ENCODE results near the gene EML3.
"Not testable (repeated sequence)": the region's sequence is repeated elsewhere in the genome, so short reads cannot be mapped to it uniquely, and the experiment has no call there.

EML3 gene

GRCh38 chr11:62616957-62617356, 4.4 kb upstream of the EML3 start:
- not testable (repeated sequence) for DNase-seq (ENCODE audit: low spot score)

GRCh38 chr11:62615521-62615920, 2.9 kb upstream of the EML3 start:
- DNase-seq (ENCODE audit: low spot score): no peak

GRCh38 chr11:62614275-62614674, 1.7 kb upstream of the EML3 start:
- DNase-seq (ENCODE audit: low spot score): no peak

GRCh38 chr11:62613291-62613778, 760 bp upstream of the EML3 start:
- DNase-seq (ENCODE audit: low spot score): no peak

- DNase-seq (ENCODE audit: low spot score): peak; percentile 79
These were observed 740 bp downstream of the EML3 start for GRCh38 chr11:62611705-62612365.

GRCh38 chr11:62610814-62611704, 1.5 kb downstream of the EML3 start:
- no peak for DNase-seq (ENCODE audit: low spot score)

- DNase-seq (ENCODE audit: low spot score): no peak
These were observed 2.2 kb downstream of the EML3 start for GRCh38 chr11:62610403-62610802.

- DNase-seq (ENCODE audit: low spot score): no peak
These were observed 3.8 kb downstream of the EML3 start for GRCh38 chr11:62608776-62609175.

- no peak for DNase-seq (ENCODE audit: low spot score)
These were observed 4.9 kb downstream of the EML3 start for GRCh38 chr11:62607714-62608113.

GRCh38 chr11:62605902-62606301, 6.7 kb downstream of the EML3 start:
- DNase-seq (ENCODE audit: low spot score): no peak

- no peak for DNase-seq (ENCODE audit: low spot score)
These were observed 7.1 kb downstream of the EML3 start for GRCh38 chr11:62605467-62605866.

GRCh38 chr11:62604460-62605120, 8.0 kb downstream of the EML3 start:
- DNase-seq (ENCODE audit: low spot score): no peak

GRCh38 chr11:62603776-62604299, 8.7 kb downstream of the EML3 start:
- no peak for DNase-seq (ENCODE audit: low spot score)

- DNase-seq (ENCODE audit: low spot score): no peak
These were observed 9.5 kb downstream of the EML3 start for GRCh38 chr11:62603072-62603408.

GRCh38 chr11:62602141-62603071, 10.2 kb downstream of the EML3 start:
- DNase-seq (ENCODE audit: low spot score): peak; percentile 88

GRCh38 chr11:62601372-62602140, 11.0 kb downstream of the EML3 start, which contains the start of gene MTA2:
MTA2 (minus strand) TSS chr11:62601865; CDS start chr11:62601450, 415 bp downstream.
- peak; percentile 100 for DNase-seq (ENCODE audit: low spot score)

GRCh38 chr11:62601122-62601371, 11.5 kb downstream of the EML3 start:
- no peak for DNase-seq (ENCODE audit: low spot score)

- no peak for DNase-seq (ENCODE audit: low spot score)
These were observed 12.0 kb downstream of the EML3 start for GRCh38 chr11:62600367-62601121.

GRCh38 chr11:62599901-62600300, 12.7 kb downstream of the EML3 start:
- no peak for DNase-seq (ENCODE audit: low spot score)

- DNase-seq (ENCODE audit: low spot score): peak; percentile 93
These were observed 13.4 kb downstream of the EML3 start for GRCh38 chr11:62599069-62599696.

Data from left forelimb (tissue), 1 donor.